Pulmonary artery endothelial cell (primary cell): ENCODE measurements around the gene CFLAR. TPM values are rescaled to one million over a fixed set of nuclear protein-coding genes. Genes with fewer than 3 reads are reported as not detected.
"Not testable (repeated sequence)": the region's sequence is repeated elsewhere in the genome, so short reads cannot be mapped to it uniquely, and the experiment has no call there.

ENCODE experiments used
- DNase-seq: peaks from one replicate; pipeline ENCODE4 v3.0.0-alpha.2; 2011; ENCODE audit warnings: low read depth, low spot score
- total RNA-seq: library from RNA; depleted of rRNA; stranded (reverse); fragments of >200 nt; gene quantifications from 2 replicates; pipeline ENCODE4 v1.2.3, GENCODE V29; 2014

Gene CFLAR
- total RNA-seq, 1 donor from 2014 or later, result 228 TPM

GRCh38 chr2:201149064-201149820 lies 33.3 kb downstream of the CFLAR start:
- peak; percentile 75 for DNase-seq

DNA sequence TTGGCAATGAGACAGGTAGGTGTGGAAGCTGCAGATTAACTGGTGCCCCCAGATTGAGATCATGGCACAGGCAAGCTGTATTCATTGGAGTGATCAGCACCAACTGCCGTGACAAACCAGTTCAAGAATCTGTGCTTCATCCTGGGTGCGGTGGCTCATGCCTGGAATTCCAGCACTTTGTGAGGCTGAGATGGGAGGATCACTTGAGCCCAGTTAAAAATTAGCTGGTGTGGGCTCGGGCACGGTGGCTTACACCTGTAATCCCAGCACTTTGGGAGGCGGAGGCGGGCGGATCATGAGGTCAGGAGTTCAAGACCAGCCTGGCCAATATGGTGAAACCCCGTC lies 33.8 kb downstream of the CFLAR start:
- DNase-seq, result not testable (repeated sequence)

DNA sequence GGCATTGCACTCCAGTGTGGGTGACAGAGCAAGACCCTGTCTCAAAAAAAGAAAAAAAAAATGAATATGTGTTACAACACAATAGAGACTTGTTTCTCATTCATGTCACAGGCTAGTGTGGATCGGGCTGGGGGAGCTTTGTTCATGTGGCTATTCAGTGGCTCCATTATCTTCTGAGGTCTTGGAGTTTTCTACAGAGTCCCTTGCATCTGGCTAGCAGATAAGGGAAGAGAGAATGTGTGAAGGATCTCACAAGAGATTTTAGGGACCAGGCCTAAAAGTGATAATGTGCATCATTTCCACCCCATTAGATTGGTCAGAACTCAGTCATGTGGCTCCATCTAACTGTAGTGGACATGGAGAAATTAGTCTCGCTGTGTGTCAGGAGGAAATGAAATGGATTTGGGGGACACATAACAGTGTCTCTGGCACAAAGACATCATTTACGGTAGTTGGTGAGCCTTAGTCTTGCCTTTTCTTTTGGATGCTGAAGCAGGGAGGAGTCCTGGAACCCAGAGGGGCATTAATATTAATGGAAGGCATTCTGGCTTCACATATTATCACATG lies 34.6 kb downstream of the CFLAR start:
- no peak for DNase-seq

- DNase-seq, result peak; percentile 75
Observed at GRCh38 chr2:201151127-201151981, 35.4 kb downstream of the CFLAR start.

GRCh38 chr2:201152517-201152916 lies 36.6 kb downstream of the CFLAR start:
- no peak for DNase-seq

DNA sequence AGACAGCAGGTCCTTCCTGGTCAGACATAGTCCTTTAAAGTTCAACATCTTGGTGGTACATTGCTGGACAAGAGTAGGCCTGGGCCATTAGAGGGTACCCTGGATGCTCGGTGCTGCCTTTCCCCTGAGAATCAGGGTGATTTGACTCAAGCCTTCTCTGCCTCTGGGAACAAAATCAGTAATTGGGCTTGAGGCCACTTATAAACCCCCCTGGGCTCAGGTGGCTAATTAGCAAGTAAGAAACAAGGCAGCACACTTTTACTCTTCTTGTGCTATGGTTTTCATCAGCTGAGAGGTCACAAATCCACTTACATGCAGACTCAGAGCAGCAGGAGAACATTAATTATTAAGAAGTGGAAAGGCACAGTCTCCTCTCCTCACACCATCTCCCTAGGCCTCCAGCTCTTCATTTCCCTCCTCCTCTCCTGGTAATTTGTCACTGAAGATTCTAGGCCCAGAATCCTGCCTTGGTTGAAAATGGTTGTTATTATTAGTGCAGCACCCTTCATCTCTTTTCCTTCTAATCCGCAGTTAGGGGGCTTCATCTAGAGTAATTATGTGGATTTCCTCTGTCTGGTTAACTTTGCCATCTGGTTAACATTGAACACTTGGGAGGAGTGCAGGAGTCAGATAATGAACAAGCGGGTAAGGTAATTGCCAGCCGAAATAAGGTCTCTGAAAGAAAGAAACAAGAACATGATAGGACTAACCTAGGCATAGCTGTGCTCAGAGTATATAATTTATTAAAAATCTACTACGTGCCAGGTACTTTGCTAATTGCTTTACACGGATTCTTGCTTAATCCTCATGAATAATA lies 37.2 kb downstream of the CFLAR start:
- DNase-seq, result no peak

DNA sequence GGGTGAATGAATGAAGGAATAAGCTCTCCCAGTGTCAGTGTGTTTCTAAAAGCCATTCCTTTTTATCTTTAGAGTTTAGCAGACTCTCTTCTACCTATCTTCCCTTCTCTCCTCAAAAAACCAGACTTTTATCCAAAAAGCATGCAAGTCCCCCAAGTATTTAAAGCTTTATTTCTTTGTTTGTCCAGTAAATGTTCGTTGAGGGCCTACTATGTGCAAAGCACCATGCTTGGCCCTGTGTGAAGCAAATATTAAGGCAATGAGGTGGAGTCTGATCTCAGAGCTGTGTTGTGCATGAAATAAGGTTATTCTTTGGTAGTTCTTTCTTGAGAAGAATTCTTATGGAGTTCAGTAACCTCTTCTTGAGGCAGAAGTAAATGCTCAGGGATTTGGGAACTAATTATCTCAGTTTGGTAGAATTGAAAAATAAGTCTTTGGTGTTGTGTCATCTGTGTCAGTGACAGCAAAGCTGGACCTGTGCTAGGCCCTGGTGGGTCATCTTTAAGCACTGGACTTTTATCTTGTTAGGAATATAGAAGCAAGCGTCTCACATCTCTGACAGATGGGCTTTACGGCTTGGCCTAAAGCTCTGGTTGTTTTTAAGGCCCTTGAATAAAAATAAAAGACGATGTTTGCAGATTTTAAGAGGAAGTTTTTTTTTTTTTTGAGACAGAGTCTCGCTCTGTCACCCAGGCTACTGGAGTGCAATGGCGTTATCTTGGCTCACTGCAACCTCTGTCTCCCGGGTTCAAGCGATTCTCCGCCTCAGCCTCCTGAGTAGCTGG lies 38.8 kb downstream of the CFLAR start:
- no peak for DNase-seq

DNA sequence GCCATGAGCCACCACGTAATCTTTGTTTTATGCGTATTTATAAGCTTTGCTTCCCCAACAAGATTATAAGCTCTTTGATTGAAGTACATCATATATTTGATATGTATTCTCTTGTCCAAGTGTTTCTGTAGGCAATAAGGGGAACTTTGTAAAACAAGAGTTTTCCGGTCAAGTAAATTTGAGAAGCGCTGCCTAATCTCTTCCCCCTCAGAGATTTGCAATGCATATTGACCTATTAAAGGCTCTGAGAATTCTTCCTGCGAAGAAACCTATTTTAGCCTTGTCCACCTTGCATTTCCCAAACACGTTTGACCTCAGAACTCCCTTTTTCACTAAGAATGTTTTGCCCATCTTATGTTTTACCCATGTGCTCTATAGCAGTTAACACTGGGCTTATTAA lies 40.1 kb downstream of the CFLAR start:
- no peak for DNase-seq

- DNase-seq, result no peak
Observed at GRCh38 chr2:201156640-201157039, 40.7 kb downstream of the CFLAR start.

DNA sequence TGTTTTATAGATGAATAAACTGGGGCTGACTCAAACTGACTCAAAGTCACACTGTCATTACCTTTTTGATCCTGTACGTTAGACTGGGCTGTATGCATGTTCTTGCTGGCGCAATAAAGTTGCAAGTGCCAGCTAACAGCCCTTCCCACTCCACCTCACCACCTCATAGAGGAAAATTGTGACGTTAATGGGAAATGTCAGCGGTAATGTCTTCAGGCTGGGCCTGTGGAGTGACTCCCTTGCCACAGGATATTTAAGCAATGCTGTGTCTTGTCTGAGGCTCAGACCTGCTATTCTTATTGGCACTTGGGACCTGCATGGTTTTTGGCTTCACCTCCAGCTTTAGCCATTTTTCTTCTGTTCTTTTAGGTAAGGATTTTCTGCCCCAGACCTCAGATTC lies 41.7 kb downstream of the CFLAR start:
- DNase-seq, result no peak

- peak; percentile 62 for DNase-seq
Observed at GRCh38 chr2:201158111-201158929, 42.4 kb downstream of the CFLAR start.

DNA sequence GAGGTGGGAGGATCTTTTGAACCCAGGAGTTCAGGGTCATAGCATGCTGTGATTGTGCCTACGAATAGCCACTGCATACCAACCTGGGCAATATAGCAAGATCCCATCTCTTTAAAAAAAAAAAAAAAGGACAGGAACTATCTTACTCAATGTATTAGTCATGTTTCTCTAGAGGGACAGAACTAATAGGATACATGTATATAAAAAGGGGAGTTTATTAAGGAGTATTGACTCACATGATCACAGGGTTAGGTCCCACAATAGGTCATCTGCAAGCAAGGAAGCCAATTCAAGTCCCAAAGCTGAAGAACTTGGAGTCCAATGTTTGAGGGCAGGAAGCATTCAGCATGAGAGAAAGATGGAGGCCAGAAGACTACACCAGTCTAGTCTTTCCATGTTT lies 48.2 kb downstream of the CFLAR start:
- DNase-seq, result no peak

DNA sequence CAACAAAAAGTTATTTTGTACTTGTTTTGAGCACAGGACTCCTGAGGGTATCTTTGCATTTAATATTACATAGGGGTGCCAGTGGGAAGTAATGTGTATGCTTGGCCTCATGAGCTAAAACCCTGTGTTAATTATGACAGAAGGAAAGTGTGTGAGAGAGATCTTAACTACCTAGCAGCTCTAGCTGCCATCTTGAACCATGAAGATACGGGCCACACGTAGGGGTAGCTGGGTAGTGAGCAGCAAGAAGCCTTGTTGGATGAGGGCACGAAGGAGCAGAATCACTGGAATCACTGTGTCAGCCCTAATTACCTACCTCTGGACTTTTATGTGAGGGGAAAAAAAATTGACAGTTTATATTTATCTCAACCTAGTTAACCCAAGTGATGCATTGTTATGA lies 51.6 kb downstream of the CFLAR start:
- DNase-seq, result no peak

- DNase-seq, result not testable (repeated sequence)
Observed at GRCh38 chr2:201168496-201168895, 52.5 kb downstream of the CFLAR start.

GRCh38 chr2:201171259-201171814 lies 55.4 kb downstream of the CFLAR start:
- DNase-seq, result peak; percentile 58

- DNase-seq, result no peak
Observed at GRCh38 chr2:201172279-201172678, 56.3 kb downstream of the CFLAR start.

DNA sequence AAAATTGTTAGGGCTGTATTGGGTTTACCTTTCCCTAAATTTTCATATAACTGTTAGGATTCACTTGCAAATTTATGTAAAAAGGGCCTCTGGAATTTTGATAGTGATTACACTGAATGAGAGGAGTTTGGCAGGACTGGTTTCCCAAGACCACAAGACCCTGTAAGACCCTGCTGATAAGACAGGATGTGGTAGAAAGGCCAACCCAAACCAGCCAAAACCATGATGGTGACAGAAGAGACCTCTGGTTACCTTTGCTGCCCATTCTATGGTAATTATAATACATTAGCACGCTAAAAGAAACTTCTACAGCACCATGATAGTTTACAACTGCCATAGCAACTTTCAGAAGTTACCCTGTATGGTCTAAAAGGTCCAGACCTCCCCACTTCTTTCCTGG lies 58.7 kb downstream of the CFLAR start:
- DNase-seq, result no peak

GRCh38 chr2:201176081-201176481 lies 60.1 kb downstream of the CFLAR start:
- no peak for DNase-seq

- no peak for DNase-seq
Observed at GRCh38 chr2:201180010-201180409, 64.0 kb downstream of the CFLAR start.
